Measurements from ENCODE around the gene LDLRAP1.
"Not testable (repeated sequence)": the region's sequence is repeated elsewhere in the genome, so short reads cannot be mapped to it uniquely, and the experiment has no call there.

DNA sequence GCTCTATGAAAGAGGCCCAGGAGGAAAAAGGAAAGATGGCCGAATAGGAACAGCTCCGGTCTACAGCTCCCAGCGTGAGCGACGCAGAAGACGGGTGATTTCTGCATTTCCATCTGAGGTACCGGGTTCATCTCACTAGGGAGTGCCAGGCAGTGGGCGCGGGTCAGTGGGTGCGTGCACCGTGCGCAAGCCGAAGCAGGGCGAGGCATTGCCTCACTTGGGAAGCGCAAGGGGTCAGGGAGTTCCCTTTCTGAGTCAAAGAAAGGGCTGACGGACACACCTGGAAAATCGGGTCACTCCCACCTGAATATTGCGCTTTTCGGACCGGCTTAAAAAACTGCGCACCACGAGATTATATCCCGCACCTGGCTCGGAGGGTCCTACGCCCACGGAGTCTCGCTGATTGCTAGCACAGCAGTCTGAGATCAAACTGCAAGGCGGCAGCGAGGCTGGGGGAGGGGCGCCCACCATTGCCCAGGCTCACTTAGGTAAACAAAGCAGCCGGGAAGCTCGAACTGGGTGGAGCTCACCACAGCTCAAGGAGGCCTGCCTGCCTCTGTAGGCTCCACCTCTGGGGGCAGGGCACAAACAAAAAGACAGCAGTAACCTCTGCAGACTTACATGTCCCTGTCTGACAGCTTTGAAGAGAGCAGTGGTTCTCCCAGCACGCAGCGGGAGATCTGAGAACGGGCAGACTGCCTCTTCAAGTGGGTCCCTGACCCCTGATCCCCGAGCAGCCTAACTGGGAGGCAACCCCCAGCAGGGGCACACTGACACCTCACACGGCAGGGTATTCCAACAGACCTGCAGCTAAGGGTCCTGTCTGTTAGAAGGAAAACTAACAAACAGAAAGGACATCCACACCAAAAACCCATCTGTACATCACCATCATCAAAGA lies 36.6 kb upstream of the LDLRAP1 start:
- not testable (repeated sequence) for TF ChIP-seq CTCF (conservative IDR thresholded peaks at IDR 0.05; ENCODE audit: low read depth, low read length); FOS (IDR thresholded peaks at IDR 0.05; ENCODE audit: low read depth, low read length)
